Measurements from ENCODE around the gene OLFM4. TPM values are rescaled to one million over a fixed set of nuclear protein-coding genes. Genes with fewer than 3 reads are reported as not detected.

Gene OLFM4
- total and polyA plus RNA-seq, 2 of the 8 experiments (the other 6 are each of a cell fraction or from before 2014, with no cell fraction given), result not detected

- H3K4me1 ChIP-seq (replicated peaks in 1 of 4; ENCODE audit: control insufficient read depth in 3 of 4, insufficient read depth in 4 of 4, low read length in 3 of 4), result no peaks in the 10 kb centered on the region
- 88% methylated on average over 7 of the region's 7 CpGs; no CpG with 5 or more reads in 1 of the 2 experiments for WGBS, 2 experiments (ENCODE audit: extremely low coverage in 1 of 2, insufficient coverage in 1 of 2, insufficient read length in 1 of 2, insufficient replicate concordance in 2 of 2, low coverage in 1 of 2, low lambda C conversion rate in 2 of 2, missing lambda C conversion rate in 1 of 2)
- no peaks in the 10 kb centered on the region for H3K23me2 ChIP-seq (ENCODE audit: low read depth, low read length)
- H3K27ac ChIP-seq (ENCODE audit: low read depth, low read length), result no peak overlapping the region
- no peaks in the 10 kb centered on the region for H3K79me2 ChIP-seq (ENCODE audit: control insufficient read depth in 1 of 2, insufficient read depth in 2 of 2, low read length in 2 of 2)
- no peak overlapping the region for H3K14ac ChIP-seq (ENCODE audit: insufficient read length)
- POLR2A ChIA-PET (ENCODE audit: partially characterized antibody), result no interaction called here
- H3K56ac ChIP-seq (replicated peaks; ENCODE audit: insufficient read length, low read depth, low read length), result no peak overlapping the region
- H3K79me1 ChIP-seq (ENCODE audit: low read depth, low read length), result no peaks in the 10 kb centered on the region
- no peak overlapping the region for H3K9ac ChIP-seq (replicated peaks in 1 of 4; ENCODE audit: extremely low read depth in 1 of 4, low read depth in 3 of 4, low read length in 3 of 4)
- no peaks in the 10 kb centered on the region for H3K36me3 ChIP-seq (ENCODE audit: control insufficient read depth in 2 of 4, insufficient read depth in 4 of 4, low read length in 3 of 4)
- H2BK15ac ChIP-seq (ENCODE audit: low read length), result no peak overlapping the region
- H2BK20ac ChIP-seq (ENCODE audit: low read length), result no peak overlapping the region
- no peak overlapping the region for H2AK5ac ChIP-seq (ENCODE audit: low read depth, low read length)
- H3K9me3 ChIP-seq (ENCODE audit: insufficient read depth in 2 of 2, low read depth in 1 of 2, low read length in 1 of 2), result no peaks in the 10 kb centered on the region
- no peak overlapping the region for H2BK5ac ChIP-seq (ENCODE audit: low read depth, low read length)
- no peak overlapping the region for H3K18ac ChIP-seq (ENCODE audit: extremely low read depth, low read length)
- no peak overlapping the region for H3K4ac ChIP-seq (replicated peaks; ENCODE audit: insufficient read length, low read depth, low read length)
- H2BK120ac ChIP-seq (replicated peaks; ENCODE audit: low read depth, low read length), result no peak overlapping the region
- no peaks in the 10 kb centered on the region for H4K20me1 ChIP-seq (replicated peaks in 1 of 2; ENCODE audit: control insufficient read depth in 1 of 2, insufficient read depth in 2 of 2, low read length in 2 of 2)
- no peak overlapping the region for H4K5ac ChIP-seq (ENCODE audit: insufficient read length, low read depth, low read length)
- no peak overlapping the region for H3K23ac ChIP-seq (ENCODE audit: insufficient read length)
- no peak overlapping the region for H2BK12ac ChIP-seq (ENCODE audit: low read depth, low read length)
- no peak for DNase-seq (ENCODE audit: low read depth in 1 of 2, low spot score in 2 of 2)
- no peak overlapping the region; the same call in 1 of the 2 replicates for H2AFZ ChIP-seq (ENCODE audit: low read length)
- no peak overlapping the region for H4K91ac ChIP-seq (replicated peaks; ENCODE audit: insufficient read length, low read length)
- CTCF ChIA-PET (ENCODE audit: partially characterized antibody), result interaction anchor here (1.5 kb wide), 2 partner anchors 21 to 195 kb away, joined by 3 to 4 read pairs; no protein-coding TSS in a partner anchor
- H3K4me2 ChIP-seq (ENCODE audit: insufficient read depth in 1 of 2, low read depth in 2 of 2, low read length in 2 of 2), result no peak overlapping the region
- no peak overlapping the region for H3K4me3 ChIP-seq (ENCODE audit: extremely low read depth in 1 of 4, insufficient read depth in 2 of 4, low read depth in 3 of 4, low read length in 4 of 4)
- no peaks in the 10 kb centered on the region for H3K27me3 ChIP-seq (replicated peaks in 1 of 4; ENCODE audit: control insufficient read depth in 3 of 4, extremely low read depth in 1 of 4, insufficient read depth in 3 of 4, low read length in 3 of 4)
- no peak for FAIRE-seq
- no peak overlapping the region for H4K8ac ChIP-seq (ENCODE audit: extremely low read depth, insufficient read depth, low read length)
- TF ChIP-seq SUZ12 (IDR thresholded peaks at IDR 0.05; ENCODE audit: low read length) (no peak), RBBP5 (IDR thresholded peaks at IDR 0.05; ENCODE audit: borderline replicate concordance, low read depth, low read length) (no peak), USF2 (IDR thresholded peaks at IDR 0.05; ENCODE audit: low read length) (no peak), SAP30 (IDR thresholded peaks at IDR 0.05; ENCODE audit: insufficient read depth, insufficient replicate concordance, low read length) (no peak), ATF3 (IDR thresholded peaks at IDR 0.05; ENCODE audit: insufficient read depth, low read depth, low read length) (no peak), EGR1 (IDR thresholded peaks at IDR 0.05; ENCODE audit: borderline replicate concordance, low read depth, low read length) (no peak), TCF12 (IDR thresholded peaks at IDR 0.05; ENCODE audit: low read depth, low read length) (no peak), CHD2 (IDR thresholded peaks at IDR 0.05; ENCODE audit: low read length) (no peak), SIN3A (conservative IDR thresholded peaks at IDR 0.05 in 1 of 2, IDR thresholded peaks at IDR 0.05 in 1 of 2; ENCODE audit: low read depth in 1 of 2, low read length in 2 of 2) (no peak)
Observed at GRCh38 chr13:53010374-53011105, 18.1 kb upstream of the OLFM4 start.
